MM.1S (cell line): ENCODE results near the gene LTBP1.

ENCODE experiments used
- EZH2phosphoT487 ChIP-seq: fragments of 300-600 bp; sonication (generic); IDR thresholded peaks from 2 replicates; pipeline ENCODE4 v1.6.1; 2018; ENCODE audit warnings: antibody characterized with exemption, low read length
- TF ChIP-seq, protein P1 (sequence below): fragments of 300-600 bp; sonication (generic); IDR thresholded peaks from 2 replicates; pipeline ENCODE4 v1.5.1; 2016; ENCODE audit warnings: antibody characterized with exemption, low read length, mixed read lengths

DNA sequence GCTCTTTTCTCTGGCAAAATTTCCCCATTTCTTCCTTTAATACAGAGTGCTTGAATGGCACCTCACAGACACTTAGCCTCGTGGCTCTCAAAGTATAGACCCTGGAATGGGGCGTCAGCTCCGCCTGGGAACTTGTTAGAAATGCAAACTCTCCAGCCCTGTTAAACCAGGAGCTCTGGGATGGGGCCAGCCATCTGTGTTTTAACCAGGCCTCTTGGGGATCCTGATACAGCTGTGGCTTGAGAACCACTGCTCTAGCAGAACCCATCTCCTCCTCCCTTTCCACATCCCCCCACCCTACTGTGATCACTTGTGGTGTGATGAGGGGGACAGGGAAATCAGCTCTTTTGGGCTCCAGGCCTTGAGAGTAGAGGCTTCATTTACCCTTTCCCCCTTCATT is 15.9 kb downstream of the LTBP1 start:
- no peak for TF ChIP-seq EZH2phosphoT487
- TF ChIP-seq, protein P1, sequence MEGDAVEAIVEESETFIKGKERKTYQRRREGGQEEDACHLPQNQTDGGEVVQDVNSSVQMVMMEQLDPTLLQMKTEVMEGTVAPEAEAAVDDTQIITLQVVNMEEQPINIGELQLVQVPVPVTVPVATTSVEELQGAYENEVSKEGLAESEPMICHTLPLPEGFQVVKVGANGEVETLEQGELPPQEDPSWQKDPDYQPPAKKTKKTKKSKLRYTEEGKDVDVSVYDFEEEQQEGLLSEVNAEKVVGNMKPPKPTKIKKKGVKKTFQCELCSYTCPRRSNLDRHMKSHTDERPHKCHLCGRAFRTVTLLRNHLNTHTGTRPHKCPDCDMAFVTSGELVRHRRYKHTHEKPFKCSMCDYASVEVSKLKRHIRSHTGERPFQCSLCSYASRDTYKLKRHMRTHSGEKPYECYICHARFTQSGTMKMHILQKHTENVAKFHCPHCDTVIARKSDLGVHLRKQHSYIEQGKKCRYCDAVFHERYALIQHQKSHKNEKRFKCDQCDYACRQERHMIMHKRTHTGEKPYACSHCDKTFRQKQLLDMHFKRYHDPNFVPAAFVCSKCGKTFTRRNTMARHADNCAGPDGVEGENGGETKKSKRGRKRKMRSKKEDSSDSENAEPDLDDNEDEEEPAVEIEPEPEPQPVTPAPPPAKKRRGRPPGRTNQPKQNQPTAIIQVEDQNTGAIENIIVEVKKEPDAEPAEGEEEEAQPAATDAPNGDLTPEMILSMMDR, result no peak
